Thyroid gland (tissue), 4 donors: ENCODE measurements around the gene CDK15. TPM values are rescaled to one million over a fixed set of nuclear protein-coding genes. Genes with fewer than 3 reads are reported as not detected.

Experiments
- DNase-seq, 2 donors: peaks; one replicate each; pipeline ENCODE4 v3.0.0-alpha.2; 2019
- H3K27ac ChIP-seq, 3 donors: fragments of 200-600 bp; sonication (generic); 1 replicate in 2 of 3; 2 replicates in 1 of 3; pipeline ENCODE4 v1.5.1; 2016 to 2019; ENCODE audit warnings: mild to moderate bottlenecking in 1 of 3, moderate library complexity in 1 of 3
- H3K27me3 ChIP-seq: fragments of 200-600 bp; sonication (generic); one replicate; pipeline ENCODE4 v1.5.1; 2019
- H3K36me3 ChIP-seq, 2 donors: fragments of 200-600 bp; sonication (generic); one replicate each; pipeline ENCODE4 v1.5.1; 2016 to 2019
- H3K4me1 ChIP-seq, 2 donors: fragments of 200-600 bp; sonication (generic); one replicate each; pipeline ENCODE4 v1.5.1; 2017 to 2019
- H3K4me3 ChIP-seq, 3 donors: fragments of 200-600 bp; sonication (generic); replicated peaks in 1 of 3; 1 replicate in 2 of 3; 2 replicates in 1 of 3; pipeline ENCODE4 v1.5.1; 2016; ENCODE audit warnings: mild to moderate bottlenecking in 1 of 3
- H3K9me3 ChIP-seq: fragments of 200-600 bp; sonication (generic); one replicate; pipeline ENCODE4 v1.5.1; 2017
- CTCF ChIP-seq, 6 experiments: fragments of 200-600 bp in 3 of 6; fragments of 450-650 bp in 3 of 6; sonication (generic) in 3 of 6; IDR thresholded peaks; one replicate each; pipeline ENCODE4 v1.5.1; 2016 to 2019; ENCODE audit warnings: antibody characterized with exemption in 6 of 6, mild to moderate bottlenecking in 2 of 6, inconsistent platforms in 1 of 6, moderate library complexity in 1 of 6
- POLR2A ChIP-seq, 2 donors: fragments of 450-650 bp; IDR thresholded peaks; one replicate each; pipeline ENCODE4 v1.6.1; 2017; ENCODE audit warnings: antibody characterized with exemption in 2 of 2, mild to moderate bottlenecking in 2 of 2, moderate library complexity in 1 of 2
- WGBS, 2 donors: methylation state at CpG; one replicate each; pipeline ENCODE4 v1.1.5; 2017; 5-methylcytosine and 5-hydroxymethylcytosine counted together
- intact Hi-C: fragments of 100-400 bp; cut with DNase I; formaldehyde crosslinking; loops from one replicate; pipeline ENCODE4 v1.15.1; 2023
- total RNA-seq, 4 donors: library from RNA; depleted of rRNA; stranded (reverse); fragments of >200 nt; gene quantifications; one replicate each; pipeline ENCODE4 v1.2.3, GENCODE V29; 2016

Gene CDK15
- total RNA-seq, 4 donors from 2014 or later, result 1.2 TPM; not detected in 3

GRCh38 chr2:201816657-201817575 is 10.6 kb downstream of the CDK15 start:
- Histone ChIP-seq H3K27me3 (no peaks in the 10 kb centered on the region), H3K9me3 (no peaks in the 10 kb centered on the region), H3K36me3 (no peaks in the 10 kb centered on the region), H3K4me1 (no peaks in the 10 kb centered on the region), H3K27ac (no peak overlapping the region), H3K4me3 (no peak overlapping the region)
- TF ChIP-seq POLR2A (IDR thresholded peaks at IDR 0.05) (no peak), CTCF (IDR thresholded peaks at IDR 0.05) (no peak)
- no peak for DNase-seq
- intact Hi-C loops, result no loop called here
- 87 to 88% methylated on average over 5 of the region's 5 CpGs for WGBS, 2 donors

GRCh38 chr2:201820383-201821007 is 14.2 kb downstream of the CDK15 start:
- no peak overlapping the region for H3K27ac ChIP-seq
- no peak for DNase-seq
- no peaks in the 10 kb centered on the region for H3K9me3 ChIP-seq
- TF ChIP-seq CTCF (IDR thresholded peaks at IDR 0.05) (no peak), POLR2A (IDR thresholded peaks at IDR 0.05) (no peak)
- H3K27me3 ChIP-seq, result no peaks in the 10 kb centered on the region
- intact Hi-C loops, result no loop called here
- H3K4me3 ChIP-seq, result no peak overlapping the region
- 84 to 86% methylated on average over 4 of the region's 4 CpGs for WGBS, 2 donors
- H3K36me3 ChIP-seq, result no peaks in the 10 kb centered on the region
- no peaks in the 10 kb centered on the region for H3K4me1 ChIP-seq

GRCh38 chr2:201821080-201821479 is 14.7 kb downstream of the CDK15 start:
- DNase-seq, result no peak
- intact Hi-C loops, result no loop called here
- no peak overlapping the region for H3K27ac ChIP-seq
- no peaks in the 10 kb centered on the region for H3K36me3 ChIP-seq
- H3K4me3 ChIP-seq, result no peak overlapping the region
- no peaks in the 10 kb centered on the region for H3K4me1 ChIP-seq
- H3K27me3 ChIP-seq, result no peaks in the 10 kb centered on the region
- 61 to 85% methylated on average over 5 of the region's 5 CpGs for WGBS, 2 donors
- TF ChIP-seq POLR2A (IDR thresholded peaks at IDR 0.05), result no peak
- no peak for TF ChIP-seq CTCF (IDR thresholded peaks at IDR 0.05)
- H3K9me3 ChIP-seq, result no peaks in the 10 kb centered on the region

GRCh38 chr2:201824212-201824611 is 17.9 kb downstream of the CDK15 start:
- no peak for TF ChIP-seq POLR2A (IDR thresholded peaks at IDR 0.05)
- no peak for TF ChIP-seq CTCF (IDR thresholded peaks at IDR 0.05)
- Histone ChIP-seq H3K27ac (no peak overlapping the region), H3K27me3 (no peaks in the 10 kb centered on the region), H3K9me3 (no peaks in the 10 kb centered on the region), H3K36me3 (no peaks in the 10 kb centered on the region), H3K4me1 (no peaks in the 10 kb centered on the region), H3K4me3 (no peak overlapping the region)
- no peak for DNase-seq
- 75 to 84% methylated on average over 1 of the region's 1 CpG for WGBS, 2 donors
- intact Hi-C loops, result no loop called here

GRCh38 chr2:201827621-201828020 is 21.3 kb downstream of the CDK15 start:
- no peak for DNase-seq
- no peaks in the 10 kb centered on the region for H3K4me1 ChIP-seq
- H3K27me3 ChIP-seq, result no peaks in the 10 kb centered on the region
- WGBS, 2 donors, result 65 to 68% methylated on average over 3 of the region's 3 CpGs
- no peak overlapping the region for H3K4me3 ChIP-seq
- H3K9me3 ChIP-seq, result no peaks in the 10 kb centered on the region
- intact Hi-C loops, result no loop called here
- H3K27ac ChIP-seq, result no peak overlapping the region
- no peaks in the 10 kb centered on the region for H3K36me3 ChIP-seq
- no peak for TF ChIP-seq CTCF (IDR thresholded peaks at IDR 0.05)
